Measurements from ENCODE around the gene SCEL.

- TF ChIP-seq PHF8 (IDR thresholded peaks at IDR 0.05; ENCODE audit: borderline replicate concordance, low read depth) (no peak), CTCF (IDR thresholded peaks at IDR 0.05) (no peak), MYC (IDR thresholded peaks at IDR 0.05; ENCODE audit: borderline replicate concordance, low read length) (no peak), FOSB (CRISPR knock-in tag; IDR thresholded peaks at IDR 0.05) (no peak), BCL3 (IDR thresholded peaks at IDR 0.05) (no peak), POLR2A (IDR thresholded peaks at IDR 0.05; ENCODE audit: low read length) (no peak), SMC3 (IDR thresholded peaks at IDR 0.05) (no peak), SREBF2 (IDR thresholded peaks at IDR 0.05) (no peak), EHMT2 (IDR thresholded peaks at IDR 0.05; ENCODE audit: low read depth) (no peak)
- TF ChIP-seq, protein P1, sequence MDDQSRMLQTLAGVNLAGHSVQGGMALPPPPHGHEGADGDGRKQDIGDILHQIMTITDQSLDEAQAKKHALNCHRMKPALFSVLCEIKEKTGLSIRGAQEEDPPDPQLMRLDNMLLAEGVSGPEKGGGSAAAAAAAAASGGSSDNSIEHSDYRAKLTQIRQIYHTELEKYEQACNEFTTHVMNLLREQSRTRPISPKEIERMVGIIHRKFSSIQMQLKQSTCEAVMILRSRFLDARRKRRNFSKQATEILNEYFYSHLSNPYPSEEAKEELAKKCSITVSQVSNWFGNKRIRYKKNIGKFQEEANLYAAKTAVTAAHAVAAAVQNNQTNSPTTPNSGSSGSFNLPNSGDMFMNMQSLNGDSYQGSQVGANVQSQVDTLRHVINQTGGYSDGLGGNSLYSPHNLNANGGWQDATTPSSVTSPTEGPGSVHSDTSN (IDR thresholded peaks at IDR 0.05): no peak
- TF ChIP-seq, protein P2, sequence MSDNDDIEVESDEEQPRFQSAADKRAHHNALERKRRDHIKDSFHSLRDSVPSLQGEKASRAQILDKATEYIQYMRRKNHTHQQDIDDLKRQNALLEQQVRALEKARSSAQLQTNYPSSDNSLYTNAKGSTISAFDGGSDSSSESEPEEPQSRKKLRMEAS (IDR thresholded peaks at IDR 0.05): no peak
Observed at GRCh38 chr13:77515785-77516184, 19.7 kb upstream of the SCEL start.
